ENCODE results near the gene CDK11B. TPM values are rescaled to one million over a fixed set of nuclear protein-coding genes. Genes with fewer than 3 reads are reported as not detected.

Gene CDK11B
- total RNA-seq, 1 experiment from 2014 or later, result 30.1 TPM

DNA sequence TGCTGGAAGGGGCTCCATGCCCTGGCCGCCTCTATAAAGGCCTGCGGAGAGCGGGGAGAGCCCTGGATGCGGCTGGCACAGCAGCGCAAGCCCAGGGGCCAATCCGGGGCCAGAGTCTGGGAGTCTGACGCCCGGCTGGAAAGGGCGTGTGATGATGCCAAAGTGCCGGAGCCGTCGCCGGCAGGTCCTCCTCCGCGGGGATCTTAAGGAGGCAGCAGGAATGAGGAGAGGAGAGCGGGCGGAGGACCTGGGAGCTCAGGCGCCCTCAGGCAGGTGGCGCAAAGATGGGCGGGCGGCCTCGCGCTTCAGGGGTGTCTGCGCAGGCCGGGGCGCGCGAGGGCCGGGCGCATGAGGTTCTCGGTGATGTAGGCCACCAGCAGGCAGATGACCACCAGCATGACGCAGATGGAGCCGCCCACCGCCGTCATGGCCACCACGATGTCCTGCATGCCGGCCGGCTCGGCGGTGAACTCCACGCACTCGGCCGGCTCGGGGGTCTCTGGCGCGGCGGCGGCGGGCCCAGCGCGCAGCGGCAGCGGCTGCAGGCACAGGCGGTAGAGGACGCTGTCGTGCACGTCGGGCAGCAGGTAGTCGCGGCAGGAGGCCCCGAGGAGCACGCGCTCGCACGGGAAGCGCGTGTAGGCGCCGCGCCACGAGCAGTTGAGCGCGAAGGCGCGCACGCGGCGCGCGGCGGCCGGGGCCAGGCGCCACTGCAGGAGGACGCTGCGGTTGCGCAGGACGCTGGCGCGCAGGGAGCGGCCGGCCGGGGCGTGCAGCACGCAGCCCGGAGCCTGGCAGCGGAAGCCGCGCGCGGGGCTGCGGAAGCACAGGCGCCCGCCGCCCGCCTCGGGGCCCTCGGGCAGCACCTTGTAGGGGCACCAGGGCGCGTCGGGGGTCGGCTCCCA, 59.5 kb downstream of the CDK11B start:
- no peak overlapping the region for H2BK12ac ChIP-seq (ENCODE audit: insufficient read length, low read depth, low read length)
- no peaks in the 10 kb centered on the region for H4K20me1 ChIP-seq (ENCODE audit: control insufficient read depth, insufficient read depth, insufficient read length)
- peak overlapping the region; percentile 65 to 83 for H3K4me3 Mint-ChIP-seq
- H2BK120ac ChIP-seq (ENCODE audit: low read depth, low read length, poor library complexity, severe bottlenecking), result no peak overlapping the region
- no peak overlapping the region for H2BK5ac ChIP-seq (ENCODE audit: insufficient read length, low read length)
- no CpG with 5 or more reads among the region's 111 CpGs for WGBS (ENCODE audit: extremely low coverage, insufficient read length, low lambda C conversion rate)
- H3K14ac ChIP-seq (ENCODE audit: insufficient read depth, low read length), result no peak overlapping the region; the same call in 1 of the 2 replicates
- H3K36me3 Mint-ChIP-seq (ENCODE audit: insufficient read depth in 1 of 3, low read depth in 3 of 3), result no peaks in the 10 kb centered on the region
- H4K5ac ChIP-seq (ENCODE audit: insufficient read length, low read depth, low read length), result no peak overlapping the region
- H4K91ac ChIP-seq (ENCODE audit: insufficient read length, low read depth, low read length), result no peak overlapping the region
- H3K27ac Mint-ChIP-seq, result peak overlapping the region in 1 of 3 experiments; percentile 89; a peak in 1 of 7 replicates
- no peaks in the 10 kb centered on the region for H3K9me3 Mint-ChIP-seq
- no peak overlapping the region for H3K56ac ChIP-seq (ENCODE audit: insufficient read length, low read depth, low read length)
- no peak overlapping the region for H2BK20ac ChIP-seq (ENCODE audit: low read depth, low read length, poor library complexity, severe bottlenecking)
- H3K18ac ChIP-seq (ENCODE audit: insufficient read length, low read depth, low read length), result no peak overlapping the region
- H3K27me3 ChIP-seq (ENCODE audit: insufficient read depth, low read length), result no peaks in the 10 kb centered on the region; the same call in 1 of the 2 replicates
- peaks cover 8% of the 10 kb centered on the region for H3K23me2 ChIP-seq (ENCODE audit: insufficient read length, low read depth, low read length, poor library complexity, severe bottlenecking)
- no peak overlapping the region for H2BK15ac ChIP-seq (ENCODE audit: low read depth, low read length)
- no peaks in the 10 kb centered on the region for H3K4me1 ChIP-seq (ENCODE audit: insufficient read depth, low read length)
- no peak overlapping the region for H3K23ac ChIP-seq (ENCODE audit: insufficient read length, low read depth, low read length)
- H3K9ac ChIP-seq (ENCODE audit: extremely low read depth, insufficient read length, low read length), result no peak overlapping the region
- peaks cover 54% of the 10 kb centered on the region for H3K27me3 Mint-ChIP-seq (ENCODE audit: low read depth)
- no peaks in the 10 kb centered on the region for H3K79me1 ChIP-seq (ENCODE audit: insufficient read depth, low read depth, low read length, poor library complexity, severe bottlenecking)
- H3K9me3 ChIP-seq (ENCODE audit: control insufficient read depth, low read depth, low read length), result no peaks in the 10 kb centered on the region
- H2AK5ac ChIP-seq (ENCODE audit: insufficient read length, low read length), result no peak overlapping the region
- no peaks in the 10 kb centered on the region for H3K79me2 ChIP-seq (ENCODE audit: insufficient read depth, low read length)
- H3K4me1 Mint-ChIP-seq, result peaks cover 4 to 12% of the 10 kb centered on the region in 2 experiments
- TF ChIP-seq, protein P1, sequence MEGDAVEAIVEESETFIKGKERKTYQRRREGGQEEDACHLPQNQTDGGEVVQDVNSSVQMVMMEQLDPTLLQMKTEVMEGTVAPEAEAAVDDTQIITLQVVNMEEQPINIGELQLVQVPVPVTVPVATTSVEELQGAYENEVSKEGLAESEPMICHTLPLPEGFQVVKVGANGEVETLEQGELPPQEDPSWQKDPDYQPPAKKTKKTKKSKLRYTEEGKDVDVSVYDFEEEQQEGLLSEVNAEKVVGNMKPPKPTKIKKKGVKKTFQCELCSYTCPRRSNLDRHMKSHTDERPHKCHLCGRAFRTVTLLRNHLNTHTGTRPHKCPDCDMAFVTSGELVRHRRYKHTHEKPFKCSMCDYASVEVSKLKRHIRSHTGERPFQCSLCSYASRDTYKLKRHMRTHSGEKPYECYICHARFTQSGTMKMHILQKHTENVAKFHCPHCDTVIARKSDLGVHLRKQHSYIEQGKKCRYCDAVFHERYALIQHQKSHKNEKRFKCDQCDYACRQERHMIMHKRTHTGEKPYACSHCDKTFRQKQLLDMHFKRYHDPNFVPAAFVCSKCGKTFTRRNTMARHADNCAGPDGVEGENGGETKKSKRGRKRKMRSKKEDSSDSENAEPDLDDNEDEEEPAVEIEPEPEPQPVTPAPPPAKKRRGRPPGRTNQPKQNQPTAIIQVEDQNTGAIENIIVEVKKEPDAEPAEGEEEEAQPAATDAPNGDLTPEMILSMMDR (conservative IDR thresholded peaks at IDR 0.05), result peak; percentile 60
- H2AFZ ChIP-seq (ENCODE audit: low read length), result no peak overlapping the region
- H3K4me2 ChIP-seq (ENCODE audit: insufficient read depth, insufficient read length, low read length), result peak overlapping the region; percentile 24
- H4K8ac ChIP-seq (replicated peaks; ENCODE audit: insufficient read length, low read depth, low read length), result no peak overlapping the region
- H3T11ph ChIP-seq (ENCODE audit: low read length), result no peak overlapping the region
- peak; percentile 70 for DNase-seq
- H3K27ac ChIP-seq (ENCODE audit: insufficient read length, low read depth, low read length), result no peak overlapping the region
- H3K4ac ChIP-seq (ENCODE audit: low read depth, low read length), result no peak overlapping the region

All from H9 (cell line).